ENCODE results near the gene SRR.
"Not testable (repeated sequence)": the region's sequence is repeated elsewhere in the genome, so short reads cannot be mapped to it uniquely, and the experiment has no call there.

Gene SRR, protein sequence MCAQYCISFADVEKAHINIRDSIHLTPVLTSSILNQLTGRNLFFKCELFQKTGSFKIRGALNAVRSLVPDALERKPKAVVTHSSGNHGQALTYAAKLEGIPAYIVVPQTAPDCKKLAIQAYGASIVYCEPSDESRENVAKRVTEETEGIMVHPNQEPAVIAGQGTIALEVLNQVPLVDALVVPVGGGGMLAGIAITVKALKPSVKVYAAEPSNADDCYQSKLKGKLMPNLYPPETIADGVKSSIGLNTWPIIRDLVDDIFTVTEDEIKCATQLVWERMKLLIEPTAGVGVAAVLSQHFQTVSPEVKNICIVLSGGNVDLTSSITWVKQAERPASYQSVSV

DNA sequence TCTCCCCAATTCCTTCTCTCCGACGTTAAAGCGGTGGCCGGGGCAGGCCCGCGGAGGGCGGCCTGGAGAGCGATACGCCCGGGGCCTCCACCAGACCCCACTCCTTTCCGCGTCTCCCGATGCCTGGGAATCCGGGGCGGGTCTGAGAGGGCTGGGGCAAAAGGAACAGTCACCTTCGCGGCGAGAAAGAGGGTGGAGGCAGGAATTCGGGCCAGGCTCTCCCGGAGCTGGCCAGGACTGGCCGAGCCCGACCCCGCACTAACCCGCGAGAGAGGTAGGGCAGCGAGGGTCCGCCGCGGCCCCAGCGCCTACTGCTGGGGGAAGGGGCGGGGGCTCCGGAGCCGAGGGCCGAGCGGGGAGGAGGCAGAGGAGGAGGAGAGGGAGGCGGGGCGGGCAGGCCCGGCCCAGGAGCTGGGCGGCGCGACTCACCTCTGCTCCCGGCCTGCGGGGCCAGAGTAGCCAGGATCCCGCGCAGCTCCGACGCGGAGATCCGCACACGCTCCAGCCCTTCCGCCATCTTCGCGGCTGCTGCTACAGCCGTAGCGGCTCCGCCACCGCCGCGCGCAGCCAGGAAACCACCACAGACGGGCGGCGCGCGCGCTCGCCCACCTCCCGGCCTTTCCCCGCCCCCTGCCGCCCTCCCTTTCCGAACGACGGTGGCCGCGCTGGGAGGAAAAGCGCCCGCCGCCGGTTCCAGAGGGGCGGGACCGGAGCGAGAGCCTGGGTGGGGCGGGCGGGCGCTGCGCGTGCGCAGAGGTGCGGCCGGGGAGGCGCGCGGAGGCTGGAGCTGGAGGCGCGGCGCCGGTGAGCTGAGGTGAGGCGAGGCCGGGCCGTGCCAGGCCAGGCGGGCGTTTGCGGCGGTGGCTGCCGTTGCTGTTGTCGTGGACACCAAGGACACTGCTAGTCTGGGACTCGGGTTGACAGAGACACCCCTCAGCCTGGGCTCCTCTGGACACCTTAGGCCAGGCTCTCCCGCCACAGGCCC lies at the start of gene SRR, which contains the start of gene SMG6:
TSS of gene SRR (plus strand) at position 747 of the 985 bp plus-strand sequence. CDS start 11,611 bp downstream, outside the sequence.
TSS of gene SMG6 (minus strand) at position 582 of the 985 bp plus-strand sequence. CDS start at position 517, 65 bp downstream.
- no peaks in the 10 kb centered on the region for H3K27me3 ChIP-seq (ENCODE audit: insufficient read depth, low read length)
- H2AFZ ChIP-seq (ENCODE audit: low read length, unreplicated experiment): peak within 1 kb of the TSS; percentile 97
- peaks cover 11% of the 10 kb centered on the region for H3K4me1 ChIP-seq (ENCODE audit: control insufficient read depth, insufficient read depth, low read length, unreplicated experiment)
- H3K4me3 ChIP-seq (ENCODE audit: low read depth, low read length): peak within 1 kb of the TSS; percentile 94
- peak within 1 kb of the TSS; percentile 71 for H3K27ac ChIP-seq (ENCODE audit: low read depth, low read length)
- H3K79me2 ChIP-seq (ENCODE audit: control insufficient read depth, insufficient read depth, low read length, unreplicated experiment): peaks cover 58% of the 10 kb centered on the region
- peaks cover 18% of the 10 kb centered on the region for H3K36me3 ChIP-seq (ENCODE audit: insufficient read depth, low read length)

DNA sequence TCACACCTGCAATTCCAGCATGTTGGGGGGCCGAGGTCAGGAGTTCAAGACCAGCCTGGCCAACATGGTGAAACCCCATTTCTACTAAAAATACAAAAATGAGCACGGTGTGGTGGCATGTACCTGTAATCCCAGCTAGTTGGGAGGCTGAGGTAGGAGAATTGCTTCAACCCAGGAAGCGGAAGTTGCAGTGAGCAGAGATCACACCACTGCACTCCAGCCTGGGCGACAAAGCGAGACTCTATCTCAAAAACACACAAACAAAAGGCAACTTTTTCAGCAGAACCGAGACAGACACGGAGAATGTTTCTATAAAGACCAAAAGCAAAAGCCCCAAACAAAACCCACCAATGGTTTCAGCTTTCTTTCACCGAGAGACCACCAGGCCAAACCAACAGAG lies 44.9 kb upstream of the SRR start:
- H3K27ac ChIP-seq (ENCODE audit: low read depth, low read length); H3K36me3 ChIP-seq (ENCODE audit: insufficient read depth, low read length); H3K27me3 ChIP-seq (ENCODE audit: insufficient read depth, low read length); H2AFZ ChIP-seq (ENCODE audit: low read length, unreplicated experiment); H3K79me2 ChIP-seq (ENCODE audit: control insufficient read depth, insufficient read depth, low read length, unreplicated experiment); H3K4me3 ChIP-seq (ENCODE audit: low read depth, low read length): not testable (repeated sequence)
- peaks cover 23% of the 10 kb centered on the region for H3K4me1 ChIP-seq (ENCODE audit: control insufficient read depth, insufficient read depth, low read length, unreplicated experiment)

- no peaks in the 10 kb centered on the region for H3K36me3 ChIP-seq (ENCODE audit: insufficient read depth, low read length)
- H3K4me1 ChIP-seq (ENCODE audit: control insufficient read depth, insufficient read depth, low read length, unreplicated experiment): peaks cover 30% of the 10 kb centered on the region
- H3K27ac ChIP-seq (ENCODE audit: low read depth, low read length): no peak overlapping the region
- no peak overlapping the region for H2AFZ ChIP-seq (ENCODE audit: low read length, unreplicated experiment)
- no peaks in the 10 kb centered on the region for H3K27me3 ChIP-seq (ENCODE audit: insufficient read depth, low read length)
- H3K4me3 ChIP-seq (ENCODE audit: low read depth, low read length): no peak overlapping the region
- peaks cover 13% of the 10 kb centered on the region for H3K79me2 ChIP-seq (ENCODE audit: control insufficient read depth, insufficient read depth, low read length, unreplicated experiment)
Measured at GRCh38 chr17:2259769-2260536, 43.8 kb upstream of the SRR start.

DNA sequence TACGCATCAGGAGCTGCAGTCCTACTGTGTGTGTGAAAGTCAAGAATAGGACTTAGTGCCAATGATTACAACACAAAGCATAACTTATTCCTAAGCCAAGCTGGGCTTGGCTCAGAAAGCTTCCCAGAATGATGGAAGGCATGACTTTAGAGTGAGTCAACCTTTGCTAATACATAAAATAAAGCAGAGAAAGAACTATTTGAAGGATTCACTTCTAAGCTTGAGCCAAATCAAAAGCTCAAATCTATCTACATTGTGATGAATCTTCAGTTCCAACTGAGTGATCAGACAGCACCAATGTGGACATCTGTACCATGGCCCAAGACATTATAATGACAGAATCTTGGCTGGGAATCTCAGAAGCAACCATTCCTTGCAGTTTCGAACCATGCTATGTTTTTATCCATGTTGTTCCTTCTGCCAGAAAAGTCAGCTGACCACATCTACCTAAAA lies 41.6 kb upstream of the SRR start:
- Histone ChIP-seq H3K79me2 (ENCODE audit: control insufficient read depth, insufficient read depth, low read length, unreplicated experiment) (peaks cover 13% of the 10 kb centered on the region), H3K36me3 (ENCODE audit: insufficient read depth, low read length) (no peaks in the 10 kb centered on the region), H3K27me3 (ENCODE audit: insufficient read depth, low read length) (no peaks in the 10 kb centered on the region), H3K27ac (ENCODE audit: low read depth, low read length) (peak overlapping the region; percentile 82), H3K4me3 (ENCODE audit: low read depth, low read length) (peak overlapping the region; percentile 36; the same call in 1 of the 2 replicates), H3K4me1 (ENCODE audit: control insufficient read depth, insufficient read depth, low read length, unreplicated experiment) (peaks cover 30% of the 10 kb centered on the region), H2AFZ (ENCODE audit: low read length, unreplicated experiment) (no peak overlapping the region)

DNA sequence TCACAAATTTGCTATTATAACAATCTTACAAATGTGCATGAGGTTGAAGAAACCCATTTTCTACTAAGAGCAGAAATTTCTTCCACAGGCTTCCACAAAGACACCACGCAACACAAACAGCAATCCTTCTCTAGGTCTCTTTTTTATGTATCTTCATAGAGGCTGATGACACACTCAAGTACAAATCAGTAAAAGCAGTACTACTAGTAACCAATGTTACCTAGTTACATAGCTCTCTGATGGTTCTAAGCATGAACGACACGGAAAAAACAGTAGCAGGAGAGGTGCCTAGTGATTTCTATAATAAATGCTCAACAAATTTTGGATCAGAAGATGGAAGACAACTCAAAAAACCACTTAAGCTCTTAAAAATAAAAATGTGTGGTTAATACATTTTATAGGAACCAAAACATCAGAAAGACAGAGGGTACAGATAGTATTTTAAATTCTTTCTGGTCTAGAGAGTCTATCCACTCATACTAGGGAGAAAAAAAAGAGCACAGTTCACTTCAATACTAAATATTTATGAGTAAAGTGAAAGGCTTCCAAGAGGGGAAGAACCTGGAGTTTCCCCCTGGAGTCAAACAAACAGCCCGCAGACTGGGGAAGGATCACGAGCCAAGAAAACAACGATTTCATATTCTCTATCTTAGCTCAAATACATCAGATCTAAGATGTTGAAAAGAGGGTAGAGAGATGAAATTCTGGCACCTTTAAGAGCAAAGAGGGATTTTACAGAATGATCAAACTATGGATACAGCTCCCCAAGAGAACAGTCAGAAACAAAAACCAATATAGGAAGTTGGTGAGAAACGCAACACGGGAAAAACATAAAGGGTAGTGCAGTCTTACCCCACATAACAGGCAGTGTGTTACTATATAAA lies 40.3 kb upstream of the SRR start:
- Histone ChIP-seq H3K27ac (ENCODE audit: low read depth, low read length) (peak overlapping the region; percentile 82), H3K36me3 (ENCODE audit: insufficient read depth, low read length) (no peaks in the 10 kb centered on the region), H2AFZ (ENCODE audit: low read length, unreplicated experiment) (no peak overlapping the region), H3K27me3 (ENCODE audit: insufficient read depth, low read length) (no peaks in the 10 kb centered on the region), H3K79me2 (ENCODE audit: control insufficient read depth, insufficient read depth, low read length, unreplicated experiment) (peaks cover 13% of the 10 kb centered on the region), H3K4me3 (ENCODE audit: low read depth, low read length) (peak overlapping the region; percentile 19), H3K4me1 (ENCODE audit: control insufficient read depth, insufficient read depth, low read length, unreplicated experiment) (peaks cover 30% of the 10 kb centered on the region)

- H2AFZ ChIP-seq (ENCODE audit: low read length, unreplicated experiment): peak overlapping the region; percentile 62
- peak overlapping the region; percentile 19 for H3K4me3 ChIP-seq (ENCODE audit: low read depth, low read length)
- peaks cover 8% of the 10 kb centered on the region for H3K79me2 ChIP-seq (ENCODE audit: control insufficient read depth, insufficient read depth, low read length, unreplicated experiment)
- peaks cover 30% of the 10 kb centered on the region for H3K4me1 ChIP-seq (ENCODE audit: control insufficient read depth, insufficient read depth, low read length, unreplicated experiment)
- peak overlapping the region; percentile 82 for H3K27ac ChIP-seq (ENCODE audit: low read depth, low read length)
- H3K27me3 ChIP-seq (ENCODE audit: insufficient read depth, low read length): no peaks in the 10 kb centered on the region
- no peaks in the 10 kb centered on the region for H3K36me3 ChIP-seq (ENCODE audit: insufficient read depth, low read length)
Measured at GRCh38 chr17:2264067-2264860, 39.5 kb upstream of the SRR start.

DNA sequence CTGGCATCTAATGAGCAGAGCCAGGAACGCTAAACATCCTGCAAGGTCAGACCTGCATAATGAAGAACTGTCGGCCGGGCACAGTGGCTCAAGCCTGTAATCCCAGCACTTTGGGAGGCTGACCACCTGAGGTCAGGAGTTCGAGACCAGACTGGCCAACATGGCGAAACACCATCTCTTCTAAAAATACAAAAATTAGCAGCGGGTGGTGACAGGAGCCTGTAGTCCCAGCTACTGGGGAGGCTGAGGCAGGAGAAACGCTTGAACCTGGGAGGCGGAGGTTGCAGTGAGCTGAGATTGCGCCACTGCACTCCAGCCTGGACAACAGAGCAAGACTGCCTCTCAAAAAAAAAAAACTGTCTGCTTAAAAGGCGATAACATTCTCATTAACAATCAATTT lies 38.6 kb upstream of the SRR start:
- not testable (repeated sequence) for H3K27ac ChIP-seq (ENCODE audit: low read depth, low read length); H3K4me3 ChIP-seq (ENCODE audit: low read depth, low read length); H3K36me3 ChIP-seq (ENCODE audit: insufficient read depth, low read length); H2AFZ ChIP-seq (ENCODE audit: low read length, unreplicated experiment); H3K79me2 ChIP-seq (ENCODE audit: control insufficient read depth, insufficient read depth, low read length, unreplicated experiment); H3K27me3 ChIP-seq (ENCODE audit: insufficient read depth, low read length)
- peaks cover 30% of the 10 kb centered on the region for H3K4me1 ChIP-seq (ENCODE audit: control insufficient read depth, insufficient read depth, low read length, unreplicated experiment)

GRCh38 chr17:2266045-2266864 lies 37.5 kb upstream of the SRR start:
- H2AFZ ChIP-seq (ENCODE audit: low read length, unreplicated experiment): no peak overlapping the region
- no peaks in the 10 kb centered on the region for H3K36me3 ChIP-seq (ENCODE audit: insufficient read depth, low read length)
- peaks cover 30% of the 10 kb centered on the region for H3K4me1 ChIP-seq (ENCODE audit: control insufficient read depth, insufficient read depth, low read length, unreplicated experiment)
- H3K4me3 ChIP-seq (ENCODE audit: low read depth, low read length): no peak overlapping the region
- H3K27me3 ChIP-seq (ENCODE audit: insufficient read depth, low read length): no peaks in the 10 kb centered on the region
- no peak overlapping the region for H3K27ac ChIP-seq (ENCODE audit: low read depth, low read length)
- peaks cover 8% of the 10 kb centered on the region for H3K79me2 ChIP-seq (ENCODE audit: control insufficient read depth, insufficient read depth, low read length, unreplicated experiment)

Measured in ACC112 (cell line).